Activated T-cell treated with anti-CD3 and anti-CD28 coated beads, Interleukin-2, amount 50 U/mL, for 1 hour (primary cell): Measurements from ENCODE around the gene GEMIN7.
"Not testable (repeated sequence)": the region's sequence is repeated elsewhere in the genome, so short reads cannot be mapped to it uniquely, and the experiment has no call there.

Experiments
- DNase-seq: peaks from one replicate; pipeline ENCODE4 v3.0.0-alpha.2; 2020

The GEMIN7 gene

GRCh38 chr19:45107621-45108150, 28.6 kb downstream of the GEMIN7 start:
- DNase-seq: no peak

GRCh38 chr19:45110851-45111266, 31.8 kb downstream of the GEMIN7 start:
- no peak for DNase-seq

- no peak for DNase-seq
Observed at GRCh38 chr19:45112111-45112827, 33.2 kb downstream of the GEMIN7 start.

GRCh38 chr19:45113628-45114027, 34.6 kb downstream of the GEMIN7 start:
- no peak for DNase-seq

GRCh38 chr19:45114116-45114515, 35.1 kb downstream of the GEMIN7 start:
- no peak for DNase-seq

- DNase-seq: no peak
Observed at GRCh38 chr19:45115809-45116615, 37.0 kb downstream of the GEMIN7 start.

GRCh38 chr19:45117167-45117594, 38.1 kb downstream of the GEMIN7 start:
- peak; percentile 36 for DNase-seq

- no peak for DNase-seq
Observed at GRCh38 chr19:45117671-45118070, 38.6 kb downstream of the GEMIN7 start.

GRCh38 chr19:45118106-45118505, 39.0 kb downstream of the GEMIN7 start:
- no peak for DNase-seq

GRCh38 chr19:45118591-45119355, 39.7 kb downstream of the GEMIN7 start:
- DNase-seq: not testable (repeated sequence)

GRCh38 chr19:45119582-45119981, 40.5 kb downstream of the GEMIN7 start:
- DNase-seq: no peak

- DNase-seq: no peak
Observed at GRCh38 chr19:45121827-45122345, 42.8 kb downstream of the GEMIN7 start.

- no peak for DNase-seq
Observed at GRCh38 chr19:45122832-45123231, 43.8 kb downstream of the GEMIN7 start.

GRCh38 chr19:45123440-45123850, 44.4 kb downstream of the GEMIN7 start:
- DNase-seq: no peak

GRCh38 chr19:45124021-45124420, 45.0 kb downstream of the GEMIN7 start:
- DNase-seq: no peak

- DNase-seq: no peak
Observed at GRCh38 chr19:45125360-45125759, 46.3 kb downstream of the GEMIN7 start.

- peak; percentile 73 for DNase-seq
Observed at GRCh38 chr19:45125975-45126493, 47.0 kb downstream of the GEMIN7 start.

GRCh38 chr19:45126654-45127053, 47.6 kb downstream of the GEMIN7 start:
- no peak for DNase-seq

- no peak for DNase-seq
Observed at GRCh38 chr19:45128146-45128545, 49.1 kb downstream of the GEMIN7 start.

- DNase-seq: no peak
Observed at GRCh38 chr19:45128806-45129205, 49.7 kb downstream of the GEMIN7 start.

- DNase-seq: no peak
Observed at GRCh38 chr19:45130236-45130635, 51.2 kb downstream of the GEMIN7 start.

- DNase-seq: no peak
Observed at GRCh38 chr19:45130888-45131615, 52.0 kb downstream of the GEMIN7 start.
